CD4-positive, alpha-beta T cell treated with Interleukin-17A for 1 hour (primary cell): Measurements from ENCODE around the gene PARVB.
"Not testable (repeated sequence)": the region's sequence is repeated elsewhere in the genome, so short reads cannot be mapped to it uniquely, and the experiment has no call there.

Experiments used
- DNase-seq: peaks from one replicate; pipeline ENCODE4 v3.0.0-alpha.2; 2020

Gene PARVB

GRCh38 chr22:44030051-44030701, 6.1 kb downstream of the PARVB start:
- DNase-seq, result no peak

GRCh38 chr22:44030702-44031082, 6.6 kb downstream of the PARVB start:
- DNase-seq, result no peak

GRCh38 chr22:44031158-44031952, 7.3 kb downstream of the PARVB start:
- peak; percentile 64 for DNase-seq

- DNase-seq, result no peak
Measured at GRCh38 chr22:44032126-44032730, 8.1 kb downstream of the PARVB start.

GRCh38 chr22:44033287-44033686, 9.2 kb downstream of the PARVB start:
- no peak for DNase-seq

- DNase-seq, result no peak
Measured at GRCh38 chr22:44033694-44034093, 9.6 kb downstream of the PARVB start.

- DNase-seq, result no peak
Measured at GRCh38 chr22:44037519-44038375, 13.6 kb downstream of the PARVB start.

GRCh38 chr22:44039566-44040171, 15.6 kb downstream of the PARVB start:
- no peak for DNase-seq

GRCh38 chr22:44042249-44043218, 18.4 kb downstream of the PARVB start:
- no peak for DNase-seq

- no peak for DNase-seq
Measured at GRCh38 chr22:44045145-44045544, 21.0 kb downstream of the PARVB start.

GRCh38 chr22:44046485-44047141, 22.5 kb downstream of the PARVB start:
- no peak for DNase-seq

- no peak for DNase-seq
Measured at GRCh38 chr22:44047891-44048301, 23.8 kb downstream of the PARVB start.

- DNase-seq, result no peak
Measured at GRCh38 chr22:44049486-44050231, 25.6 kb downstream of the PARVB start.

- DNase-seq, result no peak
Measured at GRCh38 chr22:44050766-44051355, 26.8 kb downstream of the PARVB start.

GRCh38 chr22:44051358-44051757, 27.3 kb downstream of the PARVB start:
- DNase-seq, result no peak

GRCh38 chr22:44051961-44052360, 27.9 kb downstream of the PARVB start:
- no peak for DNase-seq

- DNase-seq, result no peak
Measured at GRCh38 chr22:44055805-44056204, 31.7 kb downstream of the PARVB start.

- DNase-seq, result not testable (repeated sequence)
Measured at GRCh38 chr22:44056649-44057048, 32.5 kb downstream of the PARVB start.

GRCh38 chr22:44057401-44057987, 33.4 kb downstream of the PARVB start:
- no peak for DNase-seq
